Neural cell (in vitro differentiated cells): Measurements from ENCODE around the gene MORC3. TPM values are rescaled to one million over a fixed set of nuclear protein-coding genes. Genes with fewer than 3 reads are reported as not detected.

Experiments
- H2AFZ ChIP-seq: fragments of 200-600, 300-800 bp; sonication (generic), shearing (Covaris generic); 2 replicates; pipeline ENCODE4 v1.6.0; 2014; ENCODE audit warnings: low read depth, mild to moderate bottlenecking, antibody characterized with exemption, low read length, moderate library complexity
- H3F3A ChIP-seq: fragments of 200-600 bp; shearing (Covaris generic); 2 replicates; pipeline ENCODE4 v1.6.1; 2016; ENCODE audit warnings: mild to moderate bottlenecking, moderate library complexity, mixed read lengths, antibody characterized with exemption, low read length; ENCODE audit not compliant: insufficient read depth, poor library complexity, severe bottlenecking
- H3K27ac ChIP-seq: fragments of 200-600, 300-800 bp; sonication (generic), shearing (Covaris generic); 2 replicates; pipeline ENCODE4 v1.5.1; 2014; ENCODE audit warnings: mild to moderate bottlenecking, low read length, moderate library complexity
- H3K27me3 ChIP-seq: fragments of 300-800, 200-600 bp; sonication (generic), shearing (Covaris generic); 2 replicates; pipeline ENCODE4 v1.6.0; 2014; ENCODE audit warnings: mild to moderate bottlenecking, low read depth, low read length, moderate library complexity; ENCODE audit not compliant: insufficient read depth
- H3K36me3 ChIP-seq: fragments of 300-800, 200-600 bp; sonication (generic), shearing (Covaris generic); 2 replicates; pipeline ENCODE4 v1.5.1; 2014; ENCODE audit warnings: mild to moderate bottlenecking, antibody characterized with exemption, low read length, moderate library complexity; ENCODE audit not compliant: insufficient read depth
- H3K4me2 ChIP-seq: fragments of 300-800, 200-600 bp; sonication (generic), shearing (Covaris generic); 2 replicates; pipeline ENCODE4 v1.6.0; 2014; ENCODE audit warnings: mild to moderate bottlenecking, low read length
- H3K4me3 ChIP-seq: fragments of 300-800, 200-600 bp; sonication (generic), shearing (Covaris generic); 2 replicates; pipeline ENCODE4 v1.5.1; 2014; ENCODE audit warnings: mild to moderate bottlenecking, low read length, moderate library complexity
- H3K79me2 ChIP-seq: fragments of 200-600 bp; shearing (Covaris generic); replicated peaks from 2 replicates; pipeline ENCODE4 v1.6.0; 2014; ENCODE audit warnings: mild to moderate bottlenecking, low read length, moderate library complexity; ENCODE audit not compliant: insufficient read depth
- H3K9ac ChIP-seq: fragments of 300-800, 200-600 bp; sonication (generic), shearing (Covaris generic); 2 replicates; pipeline ENCODE4 v1.6.1; 2016; ENCODE audit warnings: mild to moderate bottlenecking, low read length, mixed read lengths
- H3K9me2 ChIP-seq: fragments of 200-600 bp; shearing (Covaris generic); 2 replicates; pipeline ENCODE4 v1.6.1; 2016; ENCODE audit warnings: mild to moderate bottlenecking, low read length, mixed read lengths; ENCODE audit not compliant: insufficient read depth
- H3K9me3 ChIP-seq: fragments of 200-600, 300-800 bp; sonication (generic), shearing (Covaris generic); 2 replicates; pipeline ENCODE4 v1.6.1; 2016; ENCODE audit warnings: mild to moderate bottlenecking, mixed run types, low read length, moderate library complexity, mixed read lengths
- H4K20me1 ChIP-seq: fragments of 200-600 bp; shearing (Covaris generic); 2 replicates; pipeline ENCODE4 v1.6.1; 2016; ENCODE audit warnings: mild to moderate bottlenecking, mixed run types; ENCODE audit not compliant: insufficient read depth
- EP300 ChIP-seq: fragments of 450-650 bp; conservative IDR thresholded peaks from 2 replicates; pipeline ENCODE4 v1.6.1; 2014; ENCODE audit warnings: antibody characterized with exemption, mild to moderate bottlenecking, moderate library complexity; ENCODE audit not compliant: poor library complexity, severe bottlenecking
- EZH2 ChIP-seq: fragments of 200-600, 300-800 bp; shearing (Covaris generic), sonication (generic); IDR thresholded peaks from 2 replicates; pipeline ENCODE4 v1.6.1; 2014; ENCODE audit warnings: antibody characterized with exemption, low read length, borderline replicate concordance, mild to moderate bottlenecking; ENCODE audit not compliant: insufficient read depth, poor library complexity, severe bottlenecking
- MXI1 ChIP-seq: fragments of 450-650 bp; conservative IDR thresholded peaks from 2 replicates; pipeline ENCODE4 v1.6.1; 2014; ENCODE audit warnings: antibody characterized with exemption, mild to moderate bottlenecking; ENCODE audit not compliant: poor library complexity, severe bottlenecking
- POLR2AphosphoS5 ChIP-seq: IDR thresholded peaks from 2 replicates; pipeline ENCODE4 v1.6.1; 2012
- RAD21 ChIP-seq: fragments of 450-650 bp; conservative IDR thresholded peaks from 2 replicates; pipeline ENCODE4 v1.6.1; 2014; ENCODE audit warnings: antibody characterized with exemption, mild to moderate bottlenecking, moderate library complexity
- REST ChIP-seq: IDR thresholded peaks from 2 replicates; pipeline ENCODE4 v1.6.1; 2012; ENCODE audit warnings: borderline replicate concordance
- SMC3 ChIP-seq: fragments of 450-650 bp; conservative IDR thresholded peaks from 2 replicates; pipeline ENCODE4 v1.6.1; 2014; ENCODE audit warnings: antibody characterized with exemption, mild to moderate bottlenecking, moderate library complexity; ENCODE audit not compliant: poor library complexity
- TAF1 ChIP-seq: IDR thresholded peaks from 2 replicates; pipeline ENCODE4 v1.6.1; 2012; ENCODE audit warnings: low read depth
- polyA plus RNA-seq: library from polyadenylated mRNA; depleted of rRNA; stranded (reverse); fragments of >200 nt; gene quantifications from 2 replicates; pipeline ENCODE4 v1.2.3, GENCODE V29; 2014
- TF ChIP-seq, protein P1 (sequence below): fragments of 450-650 bp; IDR thresholded peaks from 2 replicates; pipeline ENCODE4 v1.5.1; 2014; ENCODE audit warnings: antibody characterized with exemption, mild to moderate bottlenecking, moderate library complexity; ENCODE audit not compliant: poor library complexity, severe bottlenecking

Gene MORC3
- polyA plus RNA-seq, 1 donor from 2014 or later = 65.4 TPM

- no peak overlapping the region for H3K4me2 ChIP-seq
- no peaks in the 10 kb centered on the region for H3K79me2 ChIP-seq
- no peaks in the 10 kb centered on the region for H3K36me3 ChIP-seq
- H3F3A ChIP-seq = no peaks in the 10 kb centered on the region
- no peak overlapping the region for H2AFZ ChIP-seq
- no peak overlapping the region for H3K27ac ChIP-seq
- no peaks in the 10 kb centered on the region for H3K27me3 ChIP-seq
- H3K9ac ChIP-seq = no peak overlapping the region
- no peaks in the 10 kb centered on the region for H3K9me3 ChIP-seq
- no peaks in the 10 kb centered on the region for H3K9me2 ChIP-seq
- H3K4me3 ChIP-seq = no peak overlapping the region
- TF ChIP-seq TAF1 (no peak), SMC3 (no peak), RAD21 (no peak), EZH2 (no peak), EP300 (no peak), MXI1 (no peak), REST (no peak), POLR2AphosphoS5 (no peak)
- TF ChIP-seq, protein P1, sequence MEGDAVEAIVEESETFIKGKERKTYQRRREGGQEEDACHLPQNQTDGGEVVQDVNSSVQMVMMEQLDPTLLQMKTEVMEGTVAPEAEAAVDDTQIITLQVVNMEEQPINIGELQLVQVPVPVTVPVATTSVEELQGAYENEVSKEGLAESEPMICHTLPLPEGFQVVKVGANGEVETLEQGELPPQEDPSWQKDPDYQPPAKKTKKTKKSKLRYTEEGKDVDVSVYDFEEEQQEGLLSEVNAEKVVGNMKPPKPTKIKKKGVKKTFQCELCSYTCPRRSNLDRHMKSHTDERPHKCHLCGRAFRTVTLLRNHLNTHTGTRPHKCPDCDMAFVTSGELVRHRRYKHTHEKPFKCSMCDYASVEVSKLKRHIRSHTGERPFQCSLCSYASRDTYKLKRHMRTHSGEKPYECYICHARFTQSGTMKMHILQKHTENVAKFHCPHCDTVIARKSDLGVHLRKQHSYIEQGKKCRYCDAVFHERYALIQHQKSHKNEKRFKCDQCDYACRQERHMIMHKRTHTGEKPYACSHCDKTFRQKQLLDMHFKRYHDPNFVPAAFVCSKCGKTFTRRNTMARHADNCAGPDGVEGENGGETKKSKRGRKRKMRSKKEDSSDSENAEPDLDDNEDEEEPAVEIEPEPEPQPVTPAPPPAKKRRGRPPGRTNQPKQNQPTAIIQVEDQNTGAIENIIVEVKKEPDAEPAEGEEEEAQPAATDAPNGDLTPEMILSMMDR = no peak
- H4K20me1 ChIP-seq = no peaks in the 10 kb centered on the region
Observed at GRCh38 chr21:36400719-36401118, 80.7 kb downstream of the MORC3 start.

DNA sequence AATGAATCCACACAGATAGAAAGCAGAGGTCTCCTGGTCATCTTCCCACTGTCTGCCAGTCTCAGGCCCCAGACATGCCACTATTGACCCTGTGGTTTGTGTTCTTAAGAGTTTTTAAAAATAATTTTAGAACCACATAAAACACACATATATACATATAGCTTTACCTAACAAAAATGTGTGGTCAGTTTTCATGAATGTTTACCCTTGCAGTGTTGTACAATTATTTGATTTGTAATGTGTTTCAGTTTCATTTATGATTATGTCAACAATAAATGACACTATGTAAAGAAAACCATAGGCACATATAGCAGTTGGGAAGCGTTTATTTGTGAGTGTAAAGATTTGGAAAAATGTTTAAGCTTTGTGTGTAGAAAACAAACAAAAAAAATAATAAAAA is 82.3 kb downstream of the MORC3 start:
- no peaks in the 10 kb centered on the region for H3K9me3 ChIP-seq

More for the DNA sequence above, 82.3 kb downstream of the MORC3 start:
- TF ChIP-seq TAF1 (no peak), POLR2AphosphoS5 (no peak), EP300 (no peak), SMC3 (no peak), REST (no peak), EZH2 (no peak), MXI1 (no peak), RAD21 (no peak)
- TF ChIP-seq, protein P1 = no peak
- H3K9me2 ChIP-seq = no peaks in the 10 kb centered on the region
- no peaks in the 10 kb centered on the region for H3K36me3 ChIP-seq
- no peaks in the 10 kb centered on the region for H4K20me1 ChIP-seq
- no peak overlapping the region for H3K9ac ChIP-seq
- H3K4me2 ChIP-seq = no peak overlapping the region
- no peaks in the 10 kb centered on the region for H3K27me3 ChIP-seq
- H3K27ac ChIP-seq = no peak overlapping the region
- H3K79me2 ChIP-seq = no peaks in the 10 kb centered on the region
- H2AFZ ChIP-seq = no peak overlapping the region
- no peaks in the 10 kb centered on the region for H3F3A ChIP-seq
- no peak overlapping the region for H3K4me3 ChIP-seq
